Activated T-cell treated with anti-CD3 and anti-CD28 coated beads for 1 hour (primary cell): ENCODE data around the gene ACE2.

Experiments used
- DNase-seq: peaks from one replicate; pipeline ENCODE4 v3.0.0-alpha.2; 2020; ENCODE audit warnings: low read depth

ACE2 gene

DNA sequence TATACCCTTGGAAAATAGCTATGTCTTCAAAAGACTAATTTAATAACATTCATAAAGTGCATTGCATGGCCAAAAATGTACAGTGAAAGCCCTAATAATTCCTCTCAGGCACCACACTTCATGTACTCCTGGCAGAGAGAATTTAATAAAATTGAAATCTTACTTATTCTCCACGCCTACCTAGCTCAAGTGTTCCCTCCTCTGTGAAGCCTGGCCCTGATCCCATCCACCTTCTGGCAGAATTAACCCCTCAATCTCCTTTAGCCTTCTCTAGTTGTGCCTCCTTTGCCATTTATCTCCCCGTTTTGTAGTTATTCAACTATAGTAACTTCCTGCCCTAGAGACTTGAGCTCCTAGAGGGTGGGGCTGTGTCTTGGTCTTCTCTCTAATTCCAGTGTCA, 26.7 kb downstream of the ACE2 start:
- DNase-seq = no peak

DNA sequence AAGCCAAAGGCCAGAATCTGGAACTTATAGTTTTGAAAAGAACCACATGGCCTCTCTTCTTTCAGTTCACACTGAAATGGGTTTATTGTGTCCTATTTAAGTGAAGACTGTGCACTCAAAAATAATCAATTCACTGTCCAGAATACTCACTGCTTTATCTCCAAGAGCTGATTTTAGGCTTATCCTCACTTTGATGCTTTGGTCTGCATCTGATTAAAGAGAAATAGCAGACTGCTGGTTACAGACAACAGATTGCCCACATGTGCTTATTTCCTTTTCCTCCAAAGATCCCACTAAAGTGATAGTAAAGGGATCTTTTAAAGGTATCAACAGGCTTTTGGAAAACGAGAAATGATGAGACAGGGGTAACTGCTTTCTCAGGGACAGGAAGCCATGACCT, 30.6 kb downstream of the ACE2 start:
- DNase-seq = no peak

DNA sequence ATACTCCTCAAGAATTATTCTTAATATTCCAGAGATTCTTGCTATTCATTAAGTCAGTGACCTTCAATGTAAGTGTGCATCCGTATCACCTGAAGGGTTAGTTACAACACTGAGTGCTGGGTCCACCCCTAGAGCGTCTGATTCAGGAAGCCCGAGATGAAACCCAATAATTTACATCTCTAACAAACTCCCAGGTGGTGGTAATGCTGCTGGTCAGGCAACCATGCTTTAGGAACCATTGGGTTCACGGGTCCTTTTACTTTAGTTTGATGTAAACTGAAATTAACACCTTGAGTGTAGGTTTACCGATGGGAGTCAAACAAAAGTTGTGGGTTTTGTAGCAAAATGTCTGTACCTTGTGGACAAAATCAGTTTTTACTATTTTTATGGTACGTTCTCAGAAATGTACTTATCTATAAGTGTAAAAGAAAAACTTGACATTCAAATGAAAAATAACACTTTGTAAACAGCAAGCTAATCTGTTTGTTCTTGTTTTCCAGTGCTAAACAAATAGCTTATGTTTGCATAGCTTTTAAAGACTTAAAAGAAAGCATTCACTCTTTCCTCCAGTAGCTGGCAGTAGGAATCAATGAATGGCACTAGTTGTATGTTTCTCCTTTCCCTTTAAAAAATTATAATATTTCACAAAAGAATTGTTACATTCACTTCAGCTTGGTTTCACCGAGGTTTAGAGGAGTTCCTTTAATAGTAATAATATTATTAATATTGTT, 32.7 kb downstream of the ACE2 start:
- DNase-seq = no peak

DNA sequence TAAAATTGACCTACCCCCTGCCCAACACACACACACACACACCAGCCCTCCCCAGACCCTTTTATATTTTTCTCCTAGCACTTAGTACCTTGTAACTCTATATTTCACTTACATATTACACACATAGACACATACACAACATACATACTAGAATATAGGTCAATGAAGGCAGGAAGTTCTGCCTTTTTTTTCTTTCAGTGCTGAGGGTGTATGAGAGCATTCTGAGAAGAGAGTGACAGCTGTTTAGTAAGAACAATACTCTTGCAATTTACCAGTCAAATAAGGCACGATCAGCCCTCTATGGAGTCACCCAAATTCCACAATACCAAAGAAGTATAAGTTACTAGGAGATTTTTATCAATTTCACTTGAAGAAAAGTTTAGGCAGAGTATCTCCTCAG, 33.5 kb downstream of the ACE2 start:
- no peak for DNase-seq

DNA sequence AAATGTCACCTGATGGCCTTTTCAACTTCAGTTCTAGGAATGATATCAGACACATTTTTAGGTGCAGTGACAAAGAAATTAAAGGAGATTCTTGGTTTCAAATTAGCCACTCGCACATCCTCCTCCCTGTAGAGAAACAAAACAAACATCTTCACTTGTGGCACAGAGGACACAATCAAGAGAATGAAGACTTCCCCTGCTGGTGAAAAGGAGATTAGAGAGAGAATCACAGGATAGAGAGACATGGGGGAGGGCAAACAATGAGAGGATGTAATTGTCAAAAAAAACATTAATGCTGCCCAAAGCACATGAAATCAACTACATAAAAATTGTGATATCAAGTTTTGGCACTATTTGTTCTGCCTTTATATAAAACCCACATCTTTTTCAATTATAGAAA, 34.5 kb downstream of the ACE2 start:
- no peak for DNase-seq

DNA sequence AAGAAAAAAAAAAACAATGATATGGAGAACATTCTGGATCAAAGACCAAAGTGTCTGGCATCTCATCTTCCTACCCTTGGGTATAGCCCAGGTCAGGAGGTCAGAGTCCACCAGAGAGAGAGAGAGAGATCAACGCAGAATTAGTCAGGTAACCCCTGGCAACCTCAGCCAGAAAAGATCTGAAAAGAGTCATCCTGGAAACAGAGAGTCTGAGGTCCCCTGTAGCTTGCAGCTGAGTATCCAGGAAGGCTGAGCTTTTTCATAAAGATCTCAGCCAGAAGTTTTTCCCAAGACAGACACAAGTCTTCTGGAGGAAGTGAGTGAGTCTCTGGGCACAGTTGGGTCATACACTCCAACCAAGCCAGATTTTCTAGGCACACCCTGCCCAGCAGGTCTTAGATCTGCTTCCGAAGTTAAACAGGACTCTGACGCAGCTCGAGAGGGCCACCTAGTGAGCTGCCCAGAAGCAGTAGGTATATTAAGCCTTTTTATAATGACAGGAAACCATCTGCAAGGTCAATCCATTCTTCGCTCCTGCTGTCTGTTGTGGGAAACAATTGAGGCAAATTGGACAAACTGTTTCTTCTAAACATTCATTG, 35.7 kb downstream of the ACE2 start:
- DNase-seq = no peak

DNA sequence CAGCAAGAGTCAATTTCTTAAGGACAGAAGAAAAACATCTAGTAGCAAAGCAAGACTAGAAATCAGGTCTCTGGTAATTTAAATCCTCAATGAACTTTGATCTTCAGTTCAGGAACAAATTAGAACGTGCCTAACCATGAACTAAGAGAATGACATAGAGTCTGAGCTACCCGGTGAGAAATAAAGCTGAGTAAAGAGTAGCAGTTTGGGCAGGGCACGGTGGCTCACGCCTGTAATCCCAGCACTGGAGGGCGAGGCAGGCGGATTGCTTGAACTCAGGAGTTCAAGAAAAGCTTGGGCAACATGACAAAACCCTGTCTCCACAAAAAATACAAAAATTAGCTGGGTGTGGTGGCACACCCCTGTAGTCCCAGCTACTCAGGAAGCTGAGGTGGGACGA, 37.7 kb downstream of the ACE2 start:
- DNase-seq = no peak

DNA sequence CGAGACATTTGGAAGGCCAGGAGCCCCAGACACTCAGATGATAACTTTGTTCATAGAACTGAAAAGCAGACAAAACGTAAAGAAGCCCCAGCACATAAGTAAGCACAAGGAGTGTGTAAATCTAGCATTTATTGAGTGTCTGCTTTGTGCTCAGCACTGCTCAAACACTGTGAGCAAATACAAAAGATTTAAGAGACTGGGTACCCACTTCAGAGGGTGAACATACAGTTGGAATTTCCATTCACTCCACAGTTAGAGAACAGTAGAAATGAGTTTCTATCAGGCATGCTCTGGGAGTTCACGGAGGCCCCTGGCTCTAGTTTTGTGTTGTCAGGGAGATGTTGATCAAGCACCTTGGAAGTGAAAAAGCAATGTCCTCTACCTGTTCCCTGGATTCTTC, 39.8 kb downstream of the ACE2 start:
- DNase-seq = no peak

DNA sequence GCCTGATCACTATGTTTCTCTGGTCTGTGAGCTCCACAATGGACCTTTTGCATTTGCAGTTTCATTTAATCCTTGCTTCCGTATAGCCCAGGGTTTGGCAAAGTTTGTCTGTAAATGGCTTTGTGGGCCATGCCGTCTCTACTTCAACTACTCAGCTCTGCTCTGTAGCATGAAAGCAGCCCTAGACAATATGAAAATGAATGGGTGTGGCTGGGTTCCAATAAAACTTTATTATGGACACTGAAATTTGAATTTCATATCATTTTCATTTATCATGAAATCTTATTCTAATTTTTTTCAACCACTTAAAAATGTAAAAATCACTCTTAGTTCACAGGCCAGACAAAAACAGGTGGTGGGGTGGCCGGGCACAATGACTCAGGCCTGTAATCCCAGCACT, 41.5 kb downstream of the ACE2 start:
- no peak for DNase-seq

DNA sequence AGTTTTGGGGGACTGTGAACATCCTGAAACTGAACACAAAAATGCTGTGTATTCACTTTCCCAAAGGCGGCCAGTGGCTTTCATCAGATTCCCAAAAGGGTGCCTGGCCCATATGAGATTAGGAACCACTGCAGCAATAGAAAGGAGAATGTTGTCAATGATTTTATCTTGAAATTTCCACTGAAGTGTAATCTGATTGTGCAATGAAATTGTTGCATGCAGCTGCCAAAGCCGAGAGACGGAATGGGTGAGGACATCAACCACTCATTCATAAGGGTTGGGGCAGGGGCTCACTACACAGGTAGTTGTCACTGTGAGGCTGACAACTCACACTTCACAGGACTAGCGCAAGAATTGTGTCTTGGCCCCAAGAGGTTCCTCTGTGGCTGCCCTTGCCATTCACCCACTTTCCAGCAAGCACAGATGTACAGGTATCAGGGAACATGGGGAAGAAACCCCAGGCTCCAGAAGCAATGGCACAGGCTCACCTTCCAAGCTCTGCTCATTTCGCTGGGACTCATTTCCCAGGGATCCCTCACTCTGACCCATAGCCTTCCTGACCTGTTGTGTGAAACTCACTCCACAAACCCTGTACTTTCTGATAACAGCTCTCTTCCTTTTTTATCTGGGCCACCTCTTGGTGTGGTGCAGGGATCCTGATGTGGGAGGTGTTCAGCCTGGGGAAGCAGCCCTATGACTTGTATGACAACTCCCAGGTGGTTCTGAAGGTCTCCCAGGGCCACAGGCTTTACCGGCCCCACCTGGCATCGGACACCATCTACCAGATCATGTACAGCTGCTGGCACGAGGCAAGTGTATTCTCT, 51.4 kb downstream of the ACE2 start:
- DNase-seq = no peak

DNA sequence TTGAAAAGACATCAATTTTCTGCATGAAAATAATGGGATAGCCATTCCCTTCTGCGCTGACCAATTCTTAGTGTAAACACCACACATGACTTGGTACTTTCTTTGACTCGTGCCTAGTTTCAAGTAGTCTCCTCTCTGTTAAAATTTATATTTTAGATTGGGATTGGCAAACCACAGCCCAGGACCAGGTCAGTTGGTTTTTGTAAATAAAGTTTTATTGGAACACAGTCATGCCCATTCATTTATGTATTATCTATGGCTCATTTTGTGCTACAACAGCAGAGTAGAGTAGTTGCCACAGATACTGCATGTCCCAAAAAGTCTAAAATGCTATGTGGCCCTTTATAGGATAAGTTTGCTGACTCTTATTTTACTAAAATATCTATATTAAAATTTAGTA, 53.4 kb downstream of the ACE2 start:
- no peak for DNase-seq

DNA sequence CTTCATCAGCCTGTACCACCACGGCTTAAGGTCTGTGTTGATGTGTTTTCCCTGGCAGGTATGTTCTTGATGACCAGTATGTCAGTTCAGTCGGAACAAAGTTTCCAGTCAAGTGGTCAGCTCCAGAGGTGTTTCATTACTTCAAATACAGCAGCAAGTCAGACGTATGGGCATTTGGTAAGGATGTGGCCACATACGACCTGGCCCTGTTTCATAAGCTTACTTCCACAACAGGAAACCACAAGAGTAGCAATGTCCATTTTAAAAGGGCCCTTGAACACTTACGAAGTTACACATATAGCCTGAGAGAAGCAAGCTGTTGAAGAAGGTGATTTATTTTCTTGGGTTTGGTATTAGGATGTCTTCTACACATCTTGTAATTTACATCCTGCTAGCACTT, 54.0 kb downstream of the ACE2 start:
- DNase-seq = no peak

DNA sequence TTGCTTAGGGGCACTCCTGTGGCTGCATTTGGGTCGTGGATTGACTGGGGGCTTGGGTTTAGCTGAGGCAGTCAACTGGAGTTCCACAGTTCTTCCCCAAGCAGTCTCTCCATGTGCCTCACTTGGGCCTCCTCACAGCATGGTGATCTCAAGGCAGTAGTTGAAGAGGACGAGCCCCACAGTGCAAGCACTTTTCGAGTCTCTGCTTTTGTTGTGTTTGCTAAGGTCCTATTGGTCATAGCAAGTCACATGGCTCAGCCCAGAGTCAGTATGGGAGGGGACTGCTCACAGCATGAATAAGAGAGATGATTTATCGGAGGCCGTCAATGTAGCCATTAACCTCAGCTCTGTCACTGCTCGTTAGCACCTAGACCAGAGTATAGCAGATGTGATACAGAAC, 70.4 kb downstream of the ACE2 start:
- DNase-seq = no peak

DNA sequence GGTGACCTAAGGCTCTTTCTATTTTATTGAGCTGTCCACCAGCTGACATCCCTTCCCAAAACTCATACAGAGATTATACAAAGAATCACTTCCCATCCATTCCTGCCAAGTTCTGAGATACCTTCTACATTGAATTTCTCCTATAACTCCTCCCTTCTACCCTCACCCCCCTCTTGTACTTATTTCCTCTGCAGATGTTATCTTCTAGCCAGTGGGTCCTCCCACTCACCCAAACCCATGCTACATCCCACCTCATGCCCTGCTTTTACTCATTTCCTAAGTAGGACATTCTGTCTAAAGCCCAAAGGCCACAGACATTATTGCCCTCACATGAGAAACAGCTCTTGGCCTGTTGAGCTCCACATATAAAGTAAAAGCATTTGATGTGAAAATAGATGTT, 71.6 kb downstream of the ACE2 start:
- DNase-seq = no peak

DNA sequence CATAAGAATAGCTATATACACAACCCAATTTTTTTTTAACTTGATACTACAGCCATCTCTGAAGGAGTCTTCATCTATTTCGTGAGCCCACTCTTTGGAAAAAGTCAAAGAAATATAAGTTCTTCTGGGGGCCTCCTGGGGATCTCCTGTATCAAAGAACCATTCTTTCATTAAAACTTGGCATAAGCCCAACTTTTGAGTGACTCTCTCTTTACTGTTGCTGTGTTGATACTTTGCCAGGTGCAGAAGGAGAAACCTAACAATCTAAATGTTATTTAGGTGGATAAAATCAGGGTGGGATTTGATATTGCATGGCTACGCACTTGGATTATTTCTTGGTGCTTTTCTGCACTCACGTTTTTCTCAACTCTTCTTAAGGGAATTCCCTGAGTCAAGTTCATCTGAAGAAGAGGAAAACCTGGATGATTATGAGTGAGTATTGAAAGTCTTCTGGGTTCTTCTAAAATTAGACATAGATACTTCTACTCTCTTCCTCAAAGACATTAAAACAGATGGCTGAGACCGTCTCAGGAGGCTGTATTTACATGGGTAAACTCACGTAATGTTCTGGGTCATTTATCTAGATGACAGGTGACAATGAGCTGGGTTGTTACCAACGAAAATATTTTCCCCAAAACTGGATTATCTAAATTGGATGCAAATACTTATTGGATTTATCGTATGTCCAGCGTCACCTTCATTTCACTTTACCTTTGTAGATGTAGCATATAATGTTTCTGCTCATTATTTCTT, 74.9 kb downstream of the ACE2 start:
- DNase-seq = no peak

DNA sequence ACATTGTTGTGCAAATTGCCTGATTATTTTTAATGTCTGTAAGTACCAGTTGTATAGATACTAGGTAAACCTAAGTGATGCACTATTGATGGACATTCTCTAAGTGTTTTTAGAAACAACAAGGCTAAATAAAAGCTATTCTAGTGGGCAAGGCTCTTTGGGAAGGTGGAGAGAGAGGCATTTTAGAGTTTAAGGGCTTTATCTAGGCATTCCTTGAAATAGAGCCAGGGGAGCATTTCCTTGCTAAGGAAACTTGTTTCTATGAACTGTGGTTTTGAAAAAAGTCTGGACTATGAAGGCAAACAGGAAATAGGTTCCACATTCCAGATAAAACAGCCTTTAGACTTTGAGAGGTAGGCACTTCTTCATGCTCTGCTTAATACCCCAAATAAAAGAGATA, 76.3 kb downstream of the ACE2 start:
- DNase-seq = no peak

DNA sequence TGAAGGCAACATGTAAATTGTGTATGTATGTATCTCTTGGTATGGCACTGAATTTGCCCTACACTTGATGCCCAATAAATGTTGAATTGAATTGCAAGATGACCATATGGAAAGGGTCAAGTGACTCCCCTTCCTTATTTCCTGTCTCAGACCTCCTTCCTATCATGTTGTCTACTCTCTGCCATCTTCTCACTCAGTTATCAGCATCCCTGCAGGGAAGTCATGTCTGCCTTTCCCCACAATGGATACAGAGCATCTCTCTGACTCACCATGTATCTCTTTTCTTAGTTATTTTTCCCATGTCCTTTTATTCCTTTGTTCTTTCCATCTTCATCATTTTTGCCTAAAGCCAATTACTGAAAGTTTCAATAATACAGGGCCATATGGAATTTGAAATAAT, 77.7 kb downstream of the ACE2 start:
- no peak for DNase-seq

DNA sequence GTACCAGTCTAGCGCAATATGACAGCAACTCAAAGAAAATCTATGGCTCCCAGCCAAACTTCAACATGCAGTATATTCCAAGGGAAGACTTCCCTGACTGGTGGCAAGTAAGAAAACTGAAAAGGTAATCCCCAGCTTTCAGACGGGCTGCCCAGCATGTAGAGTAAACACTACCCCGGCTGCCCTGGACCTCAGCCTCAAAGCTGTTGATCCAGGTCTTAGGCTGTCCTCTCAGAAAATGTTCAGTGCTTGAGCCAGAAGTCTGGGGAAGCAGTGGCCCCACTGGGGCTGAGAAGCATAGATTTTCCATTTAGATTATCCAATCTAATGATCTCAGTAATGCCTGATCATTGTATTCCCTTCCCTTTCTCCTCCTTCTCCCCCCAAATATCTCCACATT, 78.3 kb downstream of the ACE2 start:
- no peak for DNase-seq

DNA sequence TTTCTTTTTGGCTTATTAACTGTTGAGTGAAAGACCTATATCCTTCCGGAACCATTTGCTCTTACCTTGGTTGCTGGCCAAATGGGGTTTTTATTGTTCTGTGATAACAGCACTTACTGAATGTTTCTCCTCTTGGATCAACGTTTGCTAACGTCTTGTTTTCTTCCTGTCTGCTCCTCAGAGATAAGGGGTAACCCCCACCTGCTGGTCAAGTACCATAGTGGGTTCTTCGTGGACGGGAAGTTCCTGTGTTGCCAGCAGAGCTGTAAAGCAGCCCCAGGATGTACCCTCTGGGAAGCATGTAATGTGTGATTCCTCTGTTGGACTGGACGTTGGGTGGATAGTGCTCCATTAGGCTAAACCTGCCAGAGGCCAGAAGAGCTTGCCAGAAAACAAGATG, 84.8 kb downstream of the ACE2 start:
- DNase-seq = no peak

DNA sequence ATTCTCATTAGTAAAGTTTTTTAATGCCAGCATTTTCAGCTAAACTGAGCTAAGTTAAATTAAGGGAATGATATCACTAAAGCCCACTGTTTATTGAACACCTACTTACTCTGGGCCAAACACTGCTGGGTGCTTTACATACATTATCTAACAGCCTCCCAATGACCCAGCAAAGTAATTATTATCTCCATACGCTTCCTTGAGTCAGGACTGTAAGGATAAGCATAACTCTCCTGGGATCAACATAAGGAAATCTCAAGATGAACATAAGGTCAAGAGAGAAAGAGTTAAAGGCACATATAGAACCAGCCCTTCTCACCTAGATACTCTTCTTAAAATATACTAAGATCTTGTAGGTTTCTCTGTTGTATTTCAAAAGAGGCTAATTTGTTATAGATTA, 86.5 kb downstream of the ACE2 start:
- DNase-seq = no peak

DNA sequence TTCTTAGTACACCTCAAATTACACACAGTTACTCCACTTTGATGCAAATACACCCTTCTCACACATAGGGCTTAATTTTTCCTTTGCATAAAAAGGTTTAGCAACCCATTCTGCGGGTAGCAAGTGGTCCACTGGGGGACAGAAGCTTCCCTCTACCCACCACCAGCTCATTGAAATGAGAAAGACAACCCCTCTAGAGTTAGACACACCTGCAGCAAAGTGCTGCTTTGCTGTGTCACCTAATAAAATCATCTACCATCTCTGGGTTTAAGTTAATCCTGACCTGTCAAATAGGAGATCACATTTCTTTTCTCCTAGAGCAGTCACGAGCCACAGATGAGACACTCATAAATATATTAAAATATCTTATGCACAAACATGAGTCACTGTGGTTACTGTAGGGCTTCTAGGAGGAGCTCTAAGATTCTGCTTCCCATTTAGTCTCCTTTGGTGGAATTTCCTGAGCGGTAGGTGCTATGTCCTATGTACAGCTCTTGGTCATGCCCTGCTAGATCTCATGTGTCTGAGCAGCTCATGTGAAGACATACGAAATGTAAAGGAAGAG, 88.3 kb downstream of the ACE2 start:
- DNase-seq = no peak

DNA sequence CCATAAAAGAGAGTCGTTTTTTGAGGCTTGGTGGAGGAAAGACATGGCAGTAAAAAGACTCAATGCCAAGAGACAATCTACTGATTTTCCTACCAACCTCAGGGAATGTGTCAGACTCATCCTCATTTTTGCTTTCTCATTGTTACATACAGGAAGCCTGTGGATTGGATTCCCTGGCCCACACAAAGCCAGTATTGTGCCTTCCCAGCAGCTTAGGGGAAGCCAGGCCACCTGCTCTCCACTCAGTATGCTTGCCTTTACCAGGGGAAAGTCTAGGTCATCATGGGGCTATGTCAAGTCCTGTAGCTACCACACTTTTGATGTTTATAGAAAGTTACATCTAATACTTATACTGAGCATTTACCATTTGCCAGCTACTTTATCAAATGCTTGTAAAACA, 89.2 kb downstream of the ACE2 start:
- DNase-seq = no peak
